SK-N-SH treated with all-trans-retinoic acid at 6 μM for 48 hours (cell line): ENCODE data around the gene ORAI2.

ENCODE experiments used
- BACH2 ChIP-seq: fragments of 250-450 bp; sonication (Bioruptor Pico); IDR thresholded peaks from 2 replicates; pipeline ENCODE4 v1.9.0; 2021; ENCODE audit warnings: mild to moderate bottlenecking, borderline replicate concordance
- CREB5 ChIP-seq: fragments of 250-450 bp; sonication (Bioruptor Pico); IDR thresholded peaks from 2 replicates; pipeline ENCODE4 v1.5.1; 2020; ENCODE audit warnings: low read depth, mild to moderate bottlenecking, moderate library complexity
- PATZ1 ChIP-seq: fragments of 250-450 bp; sonication (Bioruptor Pico); IDR thresholded peaks from 2 replicates; pipeline ENCODE4 v1.8.0; 2020; ENCODE audit warnings: mild to moderate bottlenecking, moderate library complexity, borderline replicate concordance
- POU6F1 ChIP-seq: fragments of 250-450 bp; sonication (Bioruptor Pico); IDR thresholded peaks from 2 replicates; pipeline ENCODE4 v1.8.0; 2021; ENCODE audit warnings: low read depth, mild to moderate bottlenecking, moderate library complexity, borderline replicate concordance
- ZFP30 ChIP-seq: fragments of 450-650 bp; formaldehyde crosslinking; IDR thresholded peaks from 2 replicates; pipeline ENCODE4 v1.5.0; 2022; ENCODE audit warnings: mild to moderate bottlenecking, moderate library complexity

- no peak for TF ChIP-seq POU6F1
- no peak for TF ChIP-seq PATZ1 (CRISPR knock-in tag)
- TF ChIP-seq BACH2 (CRISPR knock-in tag) = no peak
- TF ChIP-seq CREB5 (CRISPR knock-in tag) = no peak
- no peak for TF ChIP-seq ZFP30 (CRISPR knock-in tag)
Measured at GRCh38 chr7:102471791-102472125, 38.4 kb downstream of the ORAI2 start.
